Hepatocyte (in vitro differentiated cells): ENCODE results near the gene HMGB4.

Experiments used
- CTCF ChIP-seq: fragments of 200-600 bp; sonication (generic); IDR thresholded peaks from 2 replicates; pipeline ENCODE4 v1.5.1; 2016; ENCODE audit warnings: antibody characterized with exemption, mild to moderate bottlenecking; ENCODE audit not compliant: poor library complexity
- EZH2 ChIP-seq: fragments of 200-600 bp; sonication (generic); IDR thresholded peaks from 2 replicates; pipeline ENCODE4 v1.6.1; 2016; ENCODE audit warnings: antibody characterized with exemption, mild to moderate bottlenecking, borderline replicate concordance

GRCh38 chr1:33819913-33820311, 44.0 kb upstream of the HMGB4 start:
- TF ChIP-seq EZH2 (no peak), CTCF (no peak)
